Small intestine (tissue), 7 donors: ENCODE measurements around the gene ZNF182. TPM values are rescaled to one million over a fixed set of nuclear protein-coding genes. Genes with fewer than 3 reads are reported as not detected.
"Not testable (repeated sequence)": the region's sequence is repeated elsewhere in the genome, so short reads cannot be mapped to it uniquely, and the experiment has no call there.

ENCODE experiments used
- DNase-seq, 2 donors: peaks; one replicate each; pipeline versions ENCODE4 v3.0.0 to v3.0.0-alpha.2; 2013
- FAIRE-seq: peaks from 2 replicates; lab custom pipeline; 2012; peaks lifted over from hg19 to GRCh38; lab: Jason Lieb, UNC
- H3K27ac ChIP-seq, 3 donors: one replicate each; pipeline ENCODE4 v1.5.1; 2013; ENCODE audit warnings: low read length in 2 of 3, mild to moderate bottlenecking in 2 of 3, control low read depth in 1 of 3, inconsistent platforms in 1 of 3, low read depth in 1 of 3, moderate library complexity in 1 of 3
- H3K27me3 ChIP-seq, 3 donors: one replicate each; pipeline ENCODE4 v1.6.1; 2013; ENCODE audit warnings: low read length in 3 of 3, inconsistent platforms in 1 of 3; ENCODE audit not compliant: control insufficient read depth in 3 of 3, insufficient read depth in 3 of 3
- H3K36me3 ChIP-seq, 3 donors: one replicate each; pipeline ENCODE4 v1.6.1; 2013; ENCODE audit warnings: low read length in 3 of 3, inconsistent platforms in 1 of 3, low read depth in 1 of 3, mild to moderate bottlenecking in 1 of 3, moderate library complexity in 1 of 3; ENCODE audit not compliant: control insufficient read depth in 3 of 3, insufficient read depth in 2 of 3
- H3K4me1 ChIP-seq, 3 donors: one replicate each; pipeline ENCODE4 v1.6.1; 2013; ENCODE audit warnings: low read length in 2 of 3, inconsistent platforms in 1 of 3, low read depth in 1 of 3, mild to moderate bottlenecking in 1 of 3, moderate library complexity in 1 of 3; ENCODE audit not compliant: control insufficient read depth in 3 of 3, insufficient read depth in 2 of 3
- H3K4me3 ChIP-seq, 3 donors: one replicate each; pipeline ENCODE4 v1.5.1; 2013; ENCODE audit warnings: low read length in 3 of 3, control low read depth in 1 of 3, inconsistent platforms in 1 of 3, low read depth in 1 of 3, mild to moderate bottlenecking in 1 of 3, moderate library complexity in 1 of 3
- H3K9me3 ChIP-seq, 2 donors: one replicate each; pipeline ENCODE4 v1.6.1; 2013; ENCODE audit warnings: low read depth in 1 of 2, low read length in 1 of 2; ENCODE audit not compliant: control insufficient read depth in 2 of 2, insufficient read depth in 1 of 2
- WGBS, 3 donors: extraction: QIAGEN DNeasy Blood & Tissue Kit; methylation state at CpG; one replicate each; pipeline ENCODE4 v1.1.7; 2013; 5-methylcytosine and 5-hydroxymethylcytosine counted together
- polyA plus RNA-seq, 4 donors: library from polyadenylated mRNA; stranded (reverse) in 3 of 4; unstranded in 1 of 4; fragments of 200-250 nt in 3 of 4; fragments of 120-200 nt in 1 of 4; gene quantifications; one replicate each; pipeline versions ENCODE4 v1.2.1 to v1.2.3, GENCODE V29; 2013
- donor health status: healthy with polysubstance abuse.
- donor health status: control.
- donor health status: control.
- donor health status: Bipolar disorder and iron deficiency.
- donor health status: healthy.

The ZNF182 gene
- polyA plus RNA-seq, 4 donors: 1.9 to 8.1 (median 2.2) TPM

DNA sequence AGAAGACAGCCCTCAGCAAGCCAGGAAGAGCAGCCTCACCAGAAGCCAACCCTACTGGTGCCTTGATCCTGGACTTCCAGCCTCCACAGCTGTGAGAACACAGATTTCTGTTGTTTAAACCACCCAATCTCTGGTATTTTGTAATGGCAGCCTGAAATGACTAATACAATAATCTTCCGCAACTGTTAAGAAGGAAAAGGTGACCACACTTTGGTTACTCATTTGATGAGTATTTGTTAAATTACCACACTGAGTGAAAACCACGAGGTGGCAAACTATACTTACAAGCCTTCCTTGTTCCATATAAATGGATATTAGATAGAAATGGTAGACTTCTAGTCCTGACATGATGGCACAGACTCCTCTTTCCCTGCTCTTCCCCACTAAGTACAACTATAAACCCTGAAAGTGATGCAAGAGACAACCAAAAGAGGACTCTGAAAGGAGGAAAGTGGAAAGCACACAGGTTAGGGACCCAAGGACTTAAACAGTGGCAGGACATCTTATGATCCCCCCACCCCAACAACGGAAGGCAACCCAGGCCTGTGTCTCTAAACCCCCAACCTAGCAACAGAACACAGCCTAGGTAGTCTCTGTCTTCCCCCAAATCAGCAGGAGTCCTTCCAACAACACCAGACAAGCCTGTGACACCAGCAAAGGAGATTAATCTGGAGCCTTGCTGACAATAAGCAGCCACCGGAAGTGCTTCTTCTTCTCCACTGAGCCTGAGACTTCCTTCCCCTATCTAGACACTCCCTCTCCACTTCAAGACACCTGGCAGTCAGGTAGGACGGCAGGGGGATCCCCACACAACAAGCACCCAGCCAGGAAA is 12.3 kb downstream of the ZNF182 start:
- WGBS, 3 donors: 66 to 86% (median 78%) methylated on average over 5 of the region's 5 CpGs
- Histone ChIP-seq H3K36me3 (peaks cover 0 to 18% (median 0%) of the 10 kb centered on the region in 3 donors), H3K4me1 (no peaks in the 10 kb centered on the region), H3K27me3 (no peaks in the 10 kb centered on the region), H3K9me3 (peaks cover 0 to 11% of the 10 kb centered on the region in 2 donors), H3K27ac (no peak overlapping the region), H3K4me3 (no peak overlapping the region)
- DNase-seq: no peak
- FAIRE-seq: no peak

DNA sequence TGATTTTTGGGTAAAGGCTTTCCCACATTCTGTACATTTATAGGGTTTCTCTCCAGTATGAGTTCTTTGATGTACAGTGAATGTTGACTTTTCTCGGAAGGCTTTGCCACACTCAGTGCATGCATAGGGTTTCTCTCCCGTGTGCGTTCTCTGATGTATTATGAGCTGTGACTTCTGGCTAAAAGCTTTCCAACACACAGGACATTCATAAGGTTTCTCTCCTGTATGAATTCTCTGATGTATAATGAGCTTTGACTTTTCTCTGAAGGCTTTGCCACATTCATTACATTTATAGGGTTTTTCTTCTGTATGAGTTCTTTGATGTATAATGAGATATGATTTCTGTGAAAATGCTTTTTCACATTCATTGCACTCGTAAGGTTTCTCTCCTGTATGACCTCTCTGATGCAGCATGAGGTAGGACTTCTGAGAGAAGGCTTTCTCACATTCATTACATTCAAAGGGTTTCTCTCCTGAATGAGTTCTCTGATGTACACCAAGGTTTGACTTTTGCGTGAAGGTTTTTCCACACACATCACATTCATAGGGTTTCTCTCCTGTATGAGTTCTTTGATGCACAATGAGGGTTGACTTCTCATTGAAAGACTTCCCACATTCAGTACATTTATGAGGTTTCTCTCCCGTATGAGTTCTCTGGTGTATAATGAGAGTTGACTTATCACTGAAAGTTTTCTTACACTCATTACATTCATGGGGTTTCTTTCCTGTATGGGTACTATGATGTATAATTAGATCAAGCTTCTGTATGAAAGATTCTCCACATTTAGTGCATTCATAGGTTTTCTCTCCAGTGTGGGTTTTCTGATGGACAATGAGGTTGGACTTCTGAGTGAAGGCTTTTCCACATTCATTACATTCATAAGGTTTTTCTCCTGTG is 27.3 kb downstream of the ZNF182 start:
- WGBS, 3 donors: 93 to 97% (median 97%) methylated on average over 6 of the region's 6 CpGs

DNA sequence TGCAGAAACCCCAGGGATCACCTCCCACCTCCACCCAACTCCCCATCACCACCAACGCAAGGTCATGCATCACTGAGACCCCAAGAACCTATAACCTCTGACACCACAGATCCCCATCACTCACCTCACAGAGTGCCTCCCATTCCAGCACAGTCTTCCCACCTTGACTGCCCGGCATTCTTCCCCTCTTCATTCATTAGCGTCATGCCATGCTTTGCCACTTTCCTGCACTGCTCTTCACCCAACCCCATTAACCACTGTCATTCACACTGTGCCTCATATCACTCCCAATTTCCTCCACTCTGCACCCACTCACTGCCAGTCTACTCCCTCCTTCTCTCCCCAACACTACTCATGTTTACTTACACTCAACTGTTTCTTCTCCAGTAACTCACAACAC is 30.6 kb downstream of the ZNF182 start:
- no peak overlapping the region for H3K27ac ChIP-seq
- WGBS, 3 donors: 87 to 96% (median 90%) methylated on average over 3 of the region's 3 CpGs
- no peaks in the 10 kb centered on the region for H3K4me1 ChIP-seq
- FAIRE-seq: no peak
- no peaks in the 10 kb centered on the region for H3K27me3 ChIP-seq
- DNase-seq: no peak
- H3K36me3 ChIP-seq: peaks cover under 1 to 7% (median 1%) of the 10 kb centered on the region in 3 donors
- H3K9me3 ChIP-seq: peaks cover 12 to 35% of the 10 kb centered on the region in 2 donors
- H3K4me3 ChIP-seq: no peak overlapping the region

More for the DNA sequence above, 27.3 kb downstream of the ZNF182 start:
- peaks cover 5 to 11% (median 9%) of the 10 kb centered on the region in 3 donors for H3K36me3 ChIP-seq
- no peaks in the 10 kb centered on the region for H3K27me3 ChIP-seq
- H3K4me3 ChIP-seq: no peak overlapping the region
- H3K4me1 ChIP-seq: no peaks in the 10 kb centered on the region
- H3K27ac ChIP-seq: no peak overlapping the region
- peaks cover 11 to 37% of the 10 kb centered on the region in 2 donors for H3K9me3 ChIP-seq
- FAIRE-seq (no peak), DNase-seq (no peak)

DNA sequence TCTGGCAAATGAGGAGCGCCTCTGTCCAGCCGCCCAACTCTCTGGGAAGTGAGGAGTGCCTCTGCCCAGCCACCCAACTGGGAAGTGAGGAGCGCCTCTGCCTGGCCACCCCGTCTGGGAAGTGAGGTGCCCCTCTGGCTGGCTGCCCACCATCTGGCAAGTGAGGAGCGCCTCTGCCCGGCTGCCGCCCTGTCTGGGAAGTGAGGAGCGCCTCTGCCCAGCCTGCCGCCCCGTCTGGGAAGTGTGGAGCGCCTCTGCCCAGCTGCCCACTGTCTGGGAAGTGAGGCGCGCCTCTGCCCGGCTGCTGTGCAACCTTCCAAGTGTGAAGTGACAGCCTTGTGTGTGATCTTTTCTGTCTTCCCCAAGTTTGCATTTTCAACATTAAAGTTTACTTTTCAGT is 38.3 kb downstream of the ZNF182 start:
- not testable (repeated sequence) for H3K9me3 ChIP-seq, H3K36me3 ChIP-seq, H3K4me3 ChIP-seq, H3K27me3 ChIP-seq, DNase-seq, H3K27ac ChIP-seq, FAIRE-seq, H3K4me1 ChIP-seq
- WGBS, 3 donors: 94 to 98% (median 98%) methylated on average over 8 to 14 of the region's 14 CpGs

DNA sequence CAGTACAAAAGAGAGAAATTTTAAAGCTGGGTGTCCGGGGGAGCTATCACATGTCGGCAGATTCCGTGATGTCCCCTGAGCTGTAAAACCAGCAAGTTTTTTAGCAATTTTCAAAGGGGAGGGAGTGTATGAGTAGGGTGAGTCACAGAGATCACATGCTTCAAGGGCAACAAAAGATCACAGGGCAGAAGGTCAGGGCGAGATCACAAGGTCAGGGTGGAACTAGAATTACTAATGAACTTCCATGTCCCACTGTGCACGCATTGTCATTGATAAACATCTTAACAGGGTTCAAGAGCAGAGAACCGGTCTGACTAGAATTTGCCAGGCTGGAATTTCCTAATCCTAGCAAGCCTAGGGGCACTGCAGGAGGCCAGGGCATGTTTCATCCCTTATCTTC is 42.0 kb downstream of the ZNF182 start:
- H3K27ac ChIP-seq, FAIRE-seq, H3K27me3 ChIP-seq, DNase-seq, H3K4me3 ChIP-seq, H3K36me3 ChIP-seq, H3K4me1 ChIP-seq, H3K9me3 ChIP-seq: not testable (repeated sequence)
- 52 to 74% (median 61%) methylated on average over 5 to 6 of the region's 6 CpGs for WGBS, 3 donors

DNA sequence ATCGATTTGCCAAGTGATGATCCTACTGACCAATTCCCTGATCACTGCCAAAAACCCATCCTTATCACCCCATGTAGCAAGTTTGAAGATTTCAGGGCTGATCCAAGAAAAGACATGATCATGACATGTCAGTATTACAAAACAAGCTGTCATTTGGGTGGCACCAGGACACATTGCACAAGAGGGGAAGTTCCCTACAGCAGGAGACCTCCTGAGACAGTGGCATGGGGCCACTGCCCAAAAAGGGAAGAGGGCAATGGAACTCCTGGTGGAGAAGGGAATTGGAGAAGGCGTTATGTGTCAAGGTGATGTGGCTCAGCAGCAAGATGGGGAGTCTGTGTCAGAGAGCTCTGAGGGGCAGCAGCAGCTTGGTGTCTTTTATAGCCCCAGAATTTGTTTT is 43.4 kb downstream of the ZNF182 start:
- Histone ChIP-seq H3K36me3 (no peaks in the 10 kb centered on the region), H3K27ac (no peak overlapping the region), H3K4me1 (peaks cover 0 to 13% (median 0%) of the 10 kb centered on the region in 3 donors), H3K9me3 (no peaks in the 10 kb centered on the region), H3K27me3 (no peaks in the 10 kb centered on the region), H3K4me3 (no peak overlapping the region)
- 43 to 85% (median 76%) methylated on average over 2 of the region's 2 CpGs for WGBS, 3 donors
- DNase-seq: no peak
- FAIRE-seq: no peak

DNA sequence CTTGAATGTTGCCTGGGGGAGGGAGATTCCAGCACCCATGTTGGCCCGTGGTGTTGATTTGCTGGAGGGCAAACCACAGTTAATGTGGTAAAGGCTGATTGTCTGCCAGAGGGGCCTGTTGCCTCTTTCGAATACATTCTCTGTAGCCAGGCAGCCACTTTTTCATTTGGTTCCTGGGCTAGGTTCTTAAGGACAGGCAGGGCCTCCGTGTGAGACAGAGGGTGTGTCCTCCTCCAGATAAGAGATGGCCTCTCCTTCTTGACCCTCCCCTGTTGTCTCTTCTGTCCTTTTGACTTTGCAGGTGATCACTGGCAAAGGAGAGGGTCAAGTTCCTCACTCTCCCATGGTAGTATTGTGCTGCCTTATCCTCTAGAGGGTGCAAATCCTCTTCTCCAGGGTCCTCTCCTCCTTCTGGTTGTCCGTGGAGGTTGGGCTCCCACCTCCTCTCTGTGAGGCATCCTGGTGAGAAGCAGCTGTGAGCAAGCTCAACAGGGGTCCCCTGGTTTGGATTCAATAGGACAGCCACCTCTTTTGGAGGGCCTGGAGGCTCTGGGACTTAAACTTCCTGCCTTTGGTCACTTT is 44.9 kb downstream of the ZNF182 start:
- no peaks in the 10 kb centered on the region for H3K36me3 ChIP-seq
- H3K27me3 ChIP-seq: no peaks in the 10 kb centered on the region
- DNase-seq (peak; percentile 21 to 60), FAIRE-seq (no peak)
- no peaks in the 10 kb centered on the region for H3K9me3 ChIP-seq
- peaks cover 0 to 13% (median 0%) of the 10 kb centered on the region in 3 donors for H3K4me1 ChIP-seq
- whole genome bisulfite sequencing, 3 donors: 24 to 41% (median 38%) methylated on average over 4 of the region's 4 CpGs
- H3K4me3 ChIP-seq: no peak overlapping the region
- peak overlapping the region in 1 of 3 donors; percentile 47 for H3K27ac ChIP-seq

DNA sequence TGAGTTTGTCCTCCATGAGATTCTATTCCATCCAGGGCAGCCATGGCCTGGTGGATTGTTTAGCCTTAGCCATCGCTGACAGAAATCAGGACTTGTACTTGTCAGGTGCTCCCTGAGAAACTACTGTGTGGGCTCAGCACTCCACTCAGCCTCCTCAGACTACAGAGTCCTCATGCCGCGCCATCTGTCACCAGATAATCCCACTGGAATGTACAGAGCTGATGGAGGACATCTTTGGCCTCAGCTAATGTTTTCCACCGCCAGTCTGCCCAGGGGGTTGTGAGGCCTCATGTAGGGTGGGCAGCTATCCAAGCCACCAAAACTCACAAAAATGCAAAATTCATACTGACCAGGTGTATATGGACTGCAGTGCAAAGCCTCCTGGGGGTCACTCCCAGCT is 45.6 kb downstream of the ZNF182 start:
- not testable (repeated sequence) for H3K27me3 ChIP-seq, FAIRE-seq, H3K9me3 ChIP-seq, H3K4me3 ChIP-seq, H3K36me3 ChIP-seq, DNase-seq
- H3K27ac ChIP-seq: peak overlapping the region in 1 of 3 donors; percentile 47
- 73 to 89% (median 83%) methylated on average over 3 to 4 of the region's 4 CpGs for WGBS, 3 donors
- H3K4me1 ChIP-seq: peaks cover 0 to 13% (median 0%) of the 10 kb centered on the region in 3 donors
